Measurements from ENCODE around the gene ADGRD1.
A peak's percentile ranks its signal among the peaks of the same experiment; 100 is the strongest.

ADGRD1 gene

DNA sequence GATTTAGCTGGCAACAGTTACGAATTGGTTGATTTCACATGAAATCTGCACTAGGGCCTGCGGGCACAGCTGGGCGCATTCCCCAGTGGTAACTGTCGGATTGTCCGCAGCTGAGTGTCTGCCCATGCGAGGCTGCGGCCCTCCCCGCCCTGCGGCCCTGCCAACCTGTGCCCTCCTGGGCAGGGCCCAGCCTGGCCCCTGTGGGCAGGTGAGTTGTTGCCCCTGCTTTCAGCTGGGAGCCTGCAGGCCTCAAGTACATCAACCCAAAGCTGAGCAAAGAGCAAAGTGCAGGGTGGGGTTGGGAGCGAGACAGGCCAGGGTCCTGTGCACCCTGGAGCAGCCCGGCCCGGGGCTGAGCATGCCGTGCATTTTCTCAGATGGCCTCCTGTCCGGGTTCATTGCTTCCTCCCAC is 89.1 kb downstream of the ADGRD1 start:
- Histone ChIP-seq H3K4me1 (ENCODE audit: control insufficient read depth in 1 of 2, insufficient read depth in 2 of 2, low read length in 2 of 2) (no peaks in the 10 kb centered on the region), H3K9me3 (ENCODE audit: insufficient read depth, low read depth, low read length) (no peaks in the 10 kb centered on the region), H2BK12ac (ENCODE audit: low read length) (no peak overlapping the region), H3K9ac (ENCODE audit: low read length) (no peak overlapping the region), H3K18ac (ENCODE audit: low read length) (no peak overlapping the region), H3K4me3 (ENCODE audit: low read depth, low read length) (no peak overlapping the region), H2AFZ (ENCODE audit: insufficient read depth, low read length, poor library complexity) (no peak overlapping the region), H2AK5ac (ENCODE audit: low read length) (no peak overlapping the region), H3K23ac (ENCODE audit: low read length) (no peak overlapping the region), H3K27ac (ENCODE audit: low read depth, low read length) (no peak overlapping the region), H3K4ac (ENCODE audit: low read depth, low read length) (no peak overlapping the region), H3K4me2 (ENCODE audit: low read length) (no peak overlapping the region), H2BK120ac (ENCODE audit: insufficient read depth, low read length, poor library complexity) (no peak overlapping the region), H3K36me3 (ENCODE audit: control insufficient read depth in 1 of 2, insufficient read depth in 2 of 2, low read length in 2 of 2) (no peaks in the 10 kb centered on the region), H4K12ac (ENCODE audit: low read depth, low read length) (no peak overlapping the region), H4K91ac (ENCODE audit: low read depth, low read length) (no peak overlapping the region), H4K8ac (ENCODE audit: low read depth, low read length) (no peak overlapping the region), H3K14ac (ENCODE audit: low read length) (no peak overlapping the region), H3K79me1 (ENCODE audit: low read length) (no peaks in the 10 kb centered on the region), H2BK5ac (ENCODE audit: low read depth, low read length, poor library complexity) (no peak overlapping the region), H3K27me3 (ENCODE audit: insufficient read depth, low read length) (no peaks in the 10 kb centered on the region), H3K79me2 (ENCODE audit: control insufficient read depth, insufficient read depth, low read length, poor library complexity) (no peaks in the 10 kb centered on the region)
- WGBS (ENCODE audit: extremely low coverage, insufficient coverage, insufficient read length) = no CpG with 5 or more reads among the region's 14 CpGs
- no peak for DNase-seq

DNA sequence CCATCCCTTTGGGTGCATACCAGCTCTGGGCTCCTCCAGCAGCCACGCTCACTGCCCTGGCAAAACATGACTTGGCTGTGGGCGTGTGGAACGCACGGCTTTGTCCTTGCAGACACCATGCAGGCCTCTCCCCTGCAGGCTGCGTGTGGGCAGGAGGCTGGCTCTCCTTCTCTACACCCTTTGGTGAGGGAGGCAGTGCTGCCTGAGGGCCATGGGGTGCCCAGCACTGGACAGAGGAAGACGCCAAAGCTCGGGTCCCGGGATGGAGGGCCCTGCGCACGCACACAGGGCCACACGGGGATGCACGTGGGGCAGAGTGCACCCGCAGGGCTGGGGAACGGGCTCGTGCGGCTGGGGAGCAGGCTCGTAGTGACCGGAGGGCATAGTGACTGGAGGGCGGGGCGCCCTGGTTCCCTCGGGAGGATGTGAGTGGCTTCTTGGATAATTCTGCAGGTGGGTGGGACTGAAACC is 89.7 kb downstream of the ADGRD1 start:
- no peak overlapping the region for H4K8ac ChIP-seq (ENCODE audit: low read depth, low read length)
- no peak overlapping the region for H3K14ac ChIP-seq (ENCODE audit: low read length)
- no peak overlapping the region for H3K18ac ChIP-seq (ENCODE audit: low read length)
- no peaks in the 10 kb centered on the region for H3K36me3 ChIP-seq (ENCODE audit: control insufficient read depth in 1 of 2, insufficient read depth in 2 of 2, low read length in 2 of 2)
- H3K4me3 ChIP-seq (ENCODE audit: low read depth, low read length) = no peak overlapping the region
- H3K27me3 ChIP-seq (ENCODE audit: insufficient read depth, low read length) = no peaks in the 10 kb centered on the region
- no peaks in the 10 kb centered on the region for H3K9me3 ChIP-seq (ENCODE audit: insufficient read depth, low read depth, low read length)
- no peak overlapping the region for H3K9ac ChIP-seq (ENCODE audit: low read length)
- H2BK5ac ChIP-seq (ENCODE audit: low read depth, low read length, poor library complexity) = no peak overlapping the region
- H3K27ac ChIP-seq (ENCODE audit: low read depth, low read length) = no peak overlapping the region
- WGBS (ENCODE audit: extremely low coverage, insufficient coverage, insufficient read length) = no CpG with 5 or more reads among the region's 21 CpGs
- DNase-seq = no peak
- no peaks in the 10 kb centered on the region for H3K79me1 ChIP-seq (ENCODE audit: low read length)
- H4K12ac ChIP-seq (ENCODE audit: low read depth, low read length) = no peak overlapping the region
- no peak overlapping the region for H2AK5ac ChIP-seq (ENCODE audit: low read length)
- no peaks in the 10 kb centered on the region for H3K79me2 ChIP-seq (ENCODE audit: control insufficient read depth, insufficient read depth, low read length, poor library complexity)
- H2AFZ ChIP-seq (ENCODE audit: insufficient read depth, low read length, poor library complexity) = no peak overlapping the region
- H3K4ac ChIP-seq (ENCODE audit: low read depth, low read length) = no peak overlapping the region
- H2BK12ac ChIP-seq (ENCODE audit: low read length) = no peak overlapping the region
- H3K4me2 ChIP-seq (ENCODE audit: low read length) = no peak overlapping the region
- H2BK120ac ChIP-seq (ENCODE audit: insufficient read depth, low read length, poor library complexity) = no peak overlapping the region
- H3K23ac ChIP-seq (ENCODE audit: low read length) = no peak overlapping the region
- no peaks in the 10 kb centered on the region for H3K4me1 ChIP-seq (ENCODE audit: control insufficient read depth in 1 of 2, insufficient read depth in 2 of 2, low read length in 2 of 2)
- no peak overlapping the region for H4K91ac ChIP-seq (ENCODE audit: low read depth, low read length)

DNA sequence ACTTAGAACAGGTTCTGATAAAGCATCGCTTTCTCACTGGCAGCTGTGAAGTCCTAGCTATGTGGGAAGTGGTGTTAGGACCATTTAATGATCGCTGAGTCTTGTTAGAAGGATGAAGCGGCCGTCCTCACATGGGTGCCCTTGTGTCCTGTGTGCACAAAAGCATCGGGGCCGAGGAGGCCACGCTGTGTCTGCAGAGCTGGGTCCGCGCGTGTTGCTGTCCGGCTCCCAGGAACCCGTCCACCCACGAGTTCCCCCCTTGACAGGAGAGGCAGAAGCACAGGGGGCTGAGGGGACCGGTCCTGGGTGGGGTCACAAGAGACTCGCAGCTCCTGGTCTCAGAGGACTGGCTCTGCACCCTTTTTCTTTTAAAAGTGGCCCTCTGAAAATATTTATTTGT is 90.4 kb downstream of the ADGRD1 start:
- no peak overlapping the region for H3K23ac ChIP-seq (ENCODE audit: low read length)
- WGBS (ENCODE audit: extremely low coverage, insufficient coverage, insufficient read length) = no CpG with 5 or more reads among the region's 15 CpGs
- H2AK5ac ChIP-seq (ENCODE audit: low read length) = no peak overlapping the region
- H3K4me2 ChIP-seq (ENCODE audit: low read length) = no peak overlapping the region
- H3K36me3 ChIP-seq (ENCODE audit: control insufficient read depth in 1 of 2, insufficient read depth in 2 of 2, low read length in 2 of 2) = no peaks in the 10 kb centered on the region
- no peak overlapping the region for H3K4me3 ChIP-seq (ENCODE audit: low read depth, low read length)
- H3K27me3 ChIP-seq (ENCODE audit: insufficient read depth, low read length) = no peaks in the 10 kb centered on the region
- no peak overlapping the region for H4K12ac ChIP-seq (ENCODE audit: low read depth, low read length)
- H3K79me1 ChIP-seq (ENCODE audit: low read length) = no peaks in the 10 kb centered on the region
- H2BK120ac ChIP-seq (ENCODE audit: insufficient read depth, low read length, poor library complexity) = no peak overlapping the region
- no peaks in the 10 kb centered on the region for H3K9me3 ChIP-seq (ENCODE audit: insufficient read depth, low read depth, low read length)
- H4K91ac ChIP-seq (ENCODE audit: low read depth, low read length) = no peak overlapping the region
- no peak overlapping the region for H3K27ac ChIP-seq (ENCODE audit: low read depth, low read length)
- no peak overlapping the region for H3K4ac ChIP-seq (ENCODE audit: low read depth, low read length)
- H4K8ac ChIP-seq (ENCODE audit: low read depth, low read length) = no peak overlapping the region
- H3K9ac ChIP-seq (ENCODE audit: low read length) = no peak overlapping the region
- no peak overlapping the region for H3K14ac ChIP-seq (ENCODE audit: low read length)
- H2BK12ac ChIP-seq (ENCODE audit: low read length) = no peak overlapping the region
- no peak overlapping the region for H2AFZ ChIP-seq (ENCODE audit: insufficient read depth, low read length, poor library complexity)
- no peak for DNase-seq
- H3K18ac ChIP-seq (ENCODE audit: low read length) = no peak overlapping the region
- no peaks in the 10 kb centered on the region for H3K4me1 ChIP-seq (ENCODE audit: control insufficient read depth in 1 of 2, insufficient read depth in 2 of 2, low read length in 2 of 2)
- H3K79me2 ChIP-seq (ENCODE audit: control insufficient read depth, insufficient read depth, low read length, poor library complexity) = no peaks in the 10 kb centered on the region
- H2BK5ac ChIP-seq (ENCODE audit: low read depth, low read length, poor library complexity) = no peak overlapping the region

DNA sequence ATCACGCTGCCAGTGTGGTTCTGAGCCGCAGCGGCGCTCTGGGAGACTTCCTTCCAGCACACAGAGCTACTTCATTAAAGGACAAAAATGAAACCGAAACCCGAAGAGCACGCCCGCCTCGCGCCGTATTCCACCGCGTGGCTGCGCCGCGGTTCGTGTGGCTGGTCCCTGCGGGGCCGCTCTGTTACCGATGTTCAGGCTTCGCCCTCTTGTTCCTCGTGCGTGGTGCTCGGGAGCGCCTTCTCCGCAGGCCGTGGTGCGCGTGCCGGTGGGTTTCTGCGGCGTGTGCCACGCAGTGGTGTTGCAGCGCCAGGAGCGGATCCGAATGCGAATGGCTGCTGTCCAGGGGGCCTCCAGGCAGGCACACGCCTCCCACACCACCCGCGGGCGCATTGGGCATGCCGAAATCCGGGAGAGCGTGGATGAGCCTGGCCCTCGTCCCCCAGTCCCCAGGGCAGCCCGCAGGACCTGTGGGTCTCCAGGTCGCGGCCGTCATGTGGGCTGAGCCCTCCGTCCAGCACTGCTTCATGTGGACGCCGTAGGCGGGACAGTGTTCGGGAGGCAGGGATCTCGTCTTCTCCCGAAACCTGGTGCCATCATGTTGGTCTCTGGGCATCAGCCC is 91.2 kb downstream of the ADGRD1 start:
- no peak overlapping the region for H3K4me3 ChIP-seq (ENCODE audit: low read depth, low read length)
- no CpG with 5 or more reads among the region's 56 CpGs for WGBS (ENCODE audit: extremely low coverage, insufficient coverage, insufficient read length)
- H3K27me3 ChIP-seq (ENCODE audit: insufficient read depth, low read length) = no peaks in the 10 kb centered on the region
- H2BK12ac ChIP-seq (ENCODE audit: low read length) = no peak overlapping the region
- no peaks in the 10 kb centered on the region for H3K36me3 ChIP-seq (ENCODE audit: control insufficient read depth in 1 of 2, insufficient read depth in 2 of 2, low read length in 2 of 2)
- no peak overlapping the region for H2AFZ ChIP-seq (ENCODE audit: insufficient read depth, low read length, poor library complexity)
- no peak overlapping the region for H3K18ac ChIP-seq (ENCODE audit: low read length)
- H3K23ac ChIP-seq (ENCODE audit: low read length) = no peak overlapping the region
- no peaks in the 10 kb centered on the region for H3K79me1 ChIP-seq (ENCODE audit: low read length)
- H3K4me1 ChIP-seq (ENCODE audit: control insufficient read depth in 1 of 2, insufficient read depth in 2 of 2, low read length in 2 of 2) = no peaks in the 10 kb centered on the region
- no peaks in the 10 kb centered on the region for H3K79me2 ChIP-seq (ENCODE audit: control insufficient read depth, insufficient read depth, low read length, poor library complexity)
- H3K9ac ChIP-seq (ENCODE audit: low read length) = no peak overlapping the region
- H3K27ac ChIP-seq (ENCODE audit: low read depth, low read length) = no peak overlapping the region
- no peak overlapping the region for H4K12ac ChIP-seq (ENCODE audit: low read depth, low read length)
- H4K8ac ChIP-seq (ENCODE audit: low read depth, low read length) = no peak overlapping the region
- no peak overlapping the region for H2AK5ac ChIP-seq (ENCODE audit: low read length)
- H3K4ac ChIP-seq (ENCODE audit: low read depth, low read length) = no peak overlapping the region
- no peak overlapping the region for H3K14ac ChIP-seq (ENCODE audit: low read length)
- no peak overlapping the region for H3K4me2 ChIP-seq (ENCODE audit: low read length)
- DNase-seq = peak; percentile 49 to 70
- H2BK120ac ChIP-seq (ENCODE audit: insufficient read depth, low read length, poor library complexity) = no peak overlapping the region
- no peak overlapping the region for H4K91ac ChIP-seq (ENCODE audit: low read depth, low read length)
- H2BK5ac ChIP-seq (ENCODE audit: low read depth, low read length, poor library complexity) = no peak overlapping the region
- no peaks in the 10 kb centered on the region for H3K9me3 ChIP-seq (ENCODE audit: insufficient read depth, low read depth, low read length)

Measured in trophoblast cell (in vitro differentiated cells and primary cell).